NCI-H187 (cell line): ENCODE results near the gene HABP2.

Experiments
- DNase-seq, 2 experiments: peaks; one replicate each; lab custom pipeline; 2025; lab: John Stamatoyannopoulos, UW

The HABP2 gene

GRCh38 chr10:113631684-113632367, 79.0 kb downstream of the HABP2 start:
- DNase-seq: peak in 1 of 2 experiments; percentile 9
